ENCODE data around the gene PGM5. TPM values are rescaled to one million over a fixed set of nuclear protein-coding genes. Genes with fewer than 3 reads are reported as not detected.

Gene PGM5
- total RNA-seq, 1 donor from 2014 or later: under 0.01 TPM

DNA sequence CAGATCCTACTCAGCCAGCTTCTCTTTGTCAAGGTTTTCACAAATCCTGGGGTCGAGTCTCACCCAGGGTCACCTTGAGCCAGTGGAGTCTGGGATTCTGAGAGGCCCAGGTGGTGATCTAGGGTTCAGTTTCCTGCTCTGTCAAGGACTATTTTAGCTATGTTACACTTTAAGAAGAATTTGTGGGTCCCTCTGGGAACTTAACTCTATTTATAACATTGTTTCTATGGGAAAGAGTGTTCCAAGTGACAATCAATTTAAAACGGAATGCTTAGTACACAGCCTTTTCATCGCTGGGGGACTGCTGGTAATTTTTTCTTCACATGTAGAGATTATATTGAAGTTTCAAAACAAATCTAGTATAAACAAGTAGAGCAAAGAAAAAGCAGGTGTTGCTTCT, 211.2 kb downstream of the PGM5 start:
- H3K27me3 ChIP-seq (ENCODE audit: control insufficient read depth, insufficient read depth, low read length): no peaks in the 10 kb centered on the region
- no peaks in the 10 kb centered on the region for H3K36me3 ChIP-seq (ENCODE audit: control insufficient read depth, insufficient read depth, low read length)
- no peak overlapping the region for H3K4me3 ChIP-seq (ENCODE audit: low read depth, low read length)
- TF ChIP-seq, protein P1, sequence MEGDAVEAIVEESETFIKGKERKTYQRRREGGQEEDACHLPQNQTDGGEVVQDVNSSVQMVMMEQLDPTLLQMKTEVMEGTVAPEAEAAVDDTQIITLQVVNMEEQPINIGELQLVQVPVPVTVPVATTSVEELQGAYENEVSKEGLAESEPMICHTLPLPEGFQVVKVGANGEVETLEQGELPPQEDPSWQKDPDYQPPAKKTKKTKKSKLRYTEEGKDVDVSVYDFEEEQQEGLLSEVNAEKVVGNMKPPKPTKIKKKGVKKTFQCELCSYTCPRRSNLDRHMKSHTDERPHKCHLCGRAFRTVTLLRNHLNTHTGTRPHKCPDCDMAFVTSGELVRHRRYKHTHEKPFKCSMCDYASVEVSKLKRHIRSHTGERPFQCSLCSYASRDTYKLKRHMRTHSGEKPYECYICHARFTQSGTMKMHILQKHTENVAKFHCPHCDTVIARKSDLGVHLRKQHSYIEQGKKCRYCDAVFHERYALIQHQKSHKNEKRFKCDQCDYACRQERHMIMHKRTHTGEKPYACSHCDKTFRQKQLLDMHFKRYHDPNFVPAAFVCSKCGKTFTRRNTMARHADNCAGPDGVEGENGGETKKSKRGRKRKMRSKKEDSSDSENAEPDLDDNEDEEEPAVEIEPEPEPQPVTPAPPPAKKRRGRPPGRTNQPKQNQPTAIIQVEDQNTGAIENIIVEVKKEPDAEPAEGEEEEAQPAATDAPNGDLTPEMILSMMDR (IDR thresholded peaks at IDR 0.05; ENCODE audit: insufficient read depth, low read length, severe bottlenecking): no peak
- FAIRE-seq (no peak), DNase-seq (ENCODE audit: low read depth) (no peak)

DNA sequence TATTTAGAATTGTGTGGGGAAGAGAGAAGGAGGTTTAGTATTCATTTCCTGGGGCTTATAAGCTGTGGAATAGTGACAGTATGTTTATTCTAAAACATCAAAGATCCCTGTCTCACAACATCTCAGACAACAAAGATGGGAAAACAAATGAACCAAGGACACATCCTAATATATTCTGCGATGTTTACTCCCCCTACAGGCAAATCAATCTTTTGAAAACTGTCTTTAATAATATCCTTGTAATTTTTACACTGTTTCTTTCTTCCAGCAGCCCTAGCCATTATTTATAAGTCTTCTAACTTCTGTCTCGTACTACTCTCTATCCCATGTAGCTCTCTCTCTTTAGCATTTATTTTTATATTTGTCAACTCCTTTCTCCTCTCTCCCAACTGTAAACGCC, 217.7 kb downstream of the PGM5 start:
- TF ChIP-seq, protein P1 (IDR thresholded peaks at IDR 0.05; ENCODE audit: insufficient read depth, low read length, severe bottlenecking): peak; percentile 5
- DNase-seq (ENCODE audit: low read depth): no peak
- H3K27me3 ChIP-seq (ENCODE audit: control insufficient read depth, insufficient read depth, low read length): no peaks in the 10 kb centered on the region
- H3K4me3 ChIP-seq (ENCODE audit: low read depth, low read length): no peak overlapping the region
- FAIRE-seq: no peak
- no peaks in the 10 kb centered on the region for H3K36me3 ChIP-seq (ENCODE audit: control insufficient read depth, insufficient read depth, low read length)

DNA sequence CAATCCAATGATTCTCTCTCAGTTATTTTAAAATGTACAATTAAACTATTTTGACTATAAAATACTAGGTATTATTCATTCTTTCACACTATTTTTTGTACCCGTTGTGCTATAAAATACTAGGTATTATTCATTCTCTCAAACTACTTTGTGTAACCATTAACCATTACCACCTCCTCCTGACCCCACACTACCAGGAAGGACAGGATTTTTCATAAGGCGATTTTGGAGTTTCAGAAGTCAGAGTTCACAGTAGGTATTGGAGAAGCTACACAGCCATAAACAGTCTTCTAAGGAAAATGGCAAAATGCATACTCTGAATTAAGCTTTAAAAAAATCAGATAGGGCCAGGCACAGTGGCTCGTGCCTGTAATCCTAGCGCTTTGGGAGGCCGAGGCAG, 219.4 kb downstream of the PGM5 start:
- DNase-seq (ENCODE audit: low read depth) (no peak), FAIRE-seq (no peak)
- TF ChIP-seq, protein P1 (IDR thresholded peaks at IDR 0.05; ENCODE audit: insufficient read depth, low read length, severe bottlenecking): no peak
- Histone ChIP-seq H3K27me3 (ENCODE audit: control insufficient read depth, insufficient read depth, low read length) (no peaks in the 10 kb centered on the region), H3K4me3 (ENCODE audit: low read depth, low read length) (no peak overlapping the region), H3K36me3 (ENCODE audit: control insufficient read depth, insufficient read depth, low read length) (no peaks in the 10 kb centered on the region)

DNA sequence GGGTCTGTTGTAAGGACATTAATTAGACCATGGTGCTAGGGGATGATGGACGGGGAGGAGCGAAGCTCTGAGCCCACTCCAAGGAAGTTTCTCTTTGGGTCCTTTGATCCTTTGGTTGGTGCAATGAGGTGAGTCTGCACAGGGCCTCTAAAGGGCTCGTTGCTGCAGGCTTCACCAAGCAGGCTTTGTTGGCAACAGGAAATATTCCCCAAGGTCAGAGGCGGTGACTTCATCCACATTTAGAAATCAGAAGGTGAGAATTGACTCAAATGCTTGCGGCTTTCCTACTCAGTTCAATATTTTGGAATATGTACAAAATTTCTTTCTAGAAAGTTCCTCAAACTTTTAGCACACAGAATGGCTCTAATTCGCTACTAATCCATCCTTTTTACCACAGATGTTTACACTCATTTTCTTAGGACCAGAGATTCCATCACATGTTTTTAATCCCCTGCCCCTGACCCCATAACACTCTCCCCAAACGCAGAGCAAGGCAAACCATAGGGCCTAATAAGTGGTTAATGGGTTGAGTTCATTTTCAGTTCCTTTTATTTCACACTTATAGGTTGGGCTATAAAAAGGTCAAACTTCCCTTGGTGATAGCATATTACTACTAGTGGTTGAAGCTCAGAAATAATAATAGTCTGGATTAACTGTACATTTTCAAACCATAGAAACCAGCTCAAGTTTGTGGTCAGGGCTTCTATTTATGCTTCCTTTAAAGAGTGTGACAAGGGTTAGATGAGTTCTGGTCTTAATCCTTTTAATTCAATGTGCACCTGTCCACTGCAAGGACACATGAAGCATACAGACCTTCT, 221.6 kb downstream of the PGM5 start:
- H3K4me3 ChIP-seq (ENCODE audit: low read depth, low read length): no peak overlapping the region
- FAIRE-seq: no peak
- TF ChIP-seq, protein P1 (IDR thresholded peaks at IDR 0.05; ENCODE audit: insufficient read depth, low read length, severe bottlenecking): no peak
- DNase-seq (ENCODE audit: low read depth): no peak
- no peaks in the 10 kb centered on the region for H3K36me3 ChIP-seq (ENCODE audit: control insufficient read depth, insufficient read depth, low read length)
- H3K27me3 ChIP-seq (ENCODE audit: control insufficient read depth, insufficient read depth, low read length): no peaks in the 10 kb centered on the region

Other genes starting within 250 kb of the PGM5 start
- gene ZNG1C, start 114.6 kb upstream of the PGM5 start, total RNA-seq: 23.2 and 36.1 TPM in 2 replicates
- not detected in 2 replicates for gene FOXD4L3, start 53.7 kb upstream of the PGM5 start, total RNA-seq
- gene TMEM252, start 184.3 kb downstream of the PGM5 start, total RNA-seq: not detected in 2 replicates